Fibroblast of the conjunctiva (primary cell): ENCODE measurements around the gene TMEM132D.
"Not testable (repeated sequence)": the region's sequence is repeated elsewhere in the genome, so short reads cannot be mapped to it uniquely, and the experiment has no call there.

Experiments used
- DNase-seq: peaks from one replicate; pipeline ENCODE4 v3.0.0-alpha.2; 2010; ENCODE audit warnings: low read depth

The TMEM132D gene

DNA sequence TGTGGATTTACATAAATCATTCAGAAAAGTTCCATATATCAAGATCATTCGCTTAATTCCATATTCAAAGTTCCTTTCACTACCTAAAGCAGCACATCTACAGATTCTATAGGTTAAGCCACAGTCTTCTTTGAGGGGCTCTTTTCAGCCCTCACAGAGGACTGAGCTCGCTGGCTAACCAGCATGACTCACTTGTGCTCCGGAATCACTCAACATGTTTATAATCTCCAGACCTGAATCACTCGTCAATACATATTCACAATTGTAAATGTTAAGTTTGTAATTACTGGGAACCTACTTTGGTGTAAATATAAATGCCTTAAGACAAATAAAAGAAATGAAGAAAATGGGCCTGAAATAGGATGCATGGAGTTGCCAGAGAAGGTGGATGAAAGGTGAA lies 315.7 kb downstream of the TMEM132D start:
- DNase-seq, result no peak

DNA sequence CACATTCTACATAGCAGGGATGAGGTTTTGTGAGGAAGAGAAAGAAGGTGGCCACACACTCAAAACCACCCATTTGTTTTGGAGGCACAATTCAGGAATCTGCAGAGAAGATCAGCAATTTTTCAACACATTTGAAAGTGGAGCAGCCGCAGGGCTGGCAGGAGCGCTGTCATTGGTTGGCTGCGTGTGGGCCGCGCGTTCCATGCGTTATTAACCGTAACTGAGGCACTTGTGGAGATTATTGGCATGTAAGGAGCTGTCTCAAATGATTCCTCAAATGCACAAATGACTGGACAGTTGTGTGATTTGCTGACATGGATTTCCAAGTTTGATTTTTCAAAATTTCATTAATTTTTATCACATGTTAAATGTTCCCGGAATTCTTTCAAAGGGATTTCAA lies 318.5 kb downstream of the TMEM132D start:
- no peak for DNase-seq

DNA sequence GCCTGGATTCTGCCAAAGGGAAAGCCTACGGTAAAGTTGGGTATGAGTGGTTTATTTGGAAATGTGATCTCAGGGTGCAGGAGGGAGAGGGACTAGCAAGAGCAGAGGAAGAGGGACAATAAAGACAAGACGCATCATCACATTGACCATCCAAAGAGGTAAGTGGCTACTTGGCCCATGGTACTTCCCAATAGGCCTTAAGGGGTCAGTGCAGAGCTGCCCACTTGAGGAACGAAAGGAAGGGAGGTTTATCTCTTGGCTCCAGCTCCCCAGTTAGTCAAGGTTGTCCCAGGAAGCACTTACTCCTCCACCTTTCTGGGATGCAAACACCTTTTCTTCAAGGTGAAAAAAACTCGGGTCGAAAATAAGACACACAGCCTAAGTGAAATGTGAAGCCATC lies 323.9 kb downstream of the TMEM132D start:
- no peak for DNase-seq

DNA sequence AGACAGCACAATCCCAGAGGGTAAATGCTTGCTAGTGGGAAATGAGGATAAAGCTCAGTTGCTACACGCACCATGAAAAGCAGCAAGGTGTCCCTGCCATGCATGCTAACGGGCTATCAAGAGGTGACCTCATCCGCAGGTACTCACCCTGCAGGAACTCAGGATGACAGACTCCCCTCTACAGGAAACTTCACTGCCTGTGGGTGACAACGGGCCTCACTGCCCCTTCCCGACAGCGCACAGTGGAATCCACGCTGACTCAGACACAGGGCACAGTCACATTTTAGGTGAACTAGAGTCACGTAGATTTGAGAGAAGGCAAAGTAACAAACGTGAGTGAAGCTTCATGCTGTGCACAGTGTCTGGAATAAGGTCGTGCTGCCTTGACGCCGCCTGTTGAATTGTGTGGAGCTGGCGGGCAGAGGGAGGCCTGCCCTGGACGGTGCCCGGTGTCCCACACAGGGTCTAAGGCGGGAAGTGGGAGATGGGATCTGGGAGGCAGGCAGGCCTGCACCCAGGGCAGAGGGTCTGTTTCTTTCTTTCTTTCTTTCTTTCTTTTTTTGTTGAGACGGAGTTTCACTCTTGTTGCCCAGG lies 331.8 kb downstream of the TMEM132D start:
- DNase-seq, result no peak

GRCh38 chr12:129570796-129571400 lies 332.9 kb downstream of the TMEM132D start:
- DNase-seq, result no peak

DNA sequence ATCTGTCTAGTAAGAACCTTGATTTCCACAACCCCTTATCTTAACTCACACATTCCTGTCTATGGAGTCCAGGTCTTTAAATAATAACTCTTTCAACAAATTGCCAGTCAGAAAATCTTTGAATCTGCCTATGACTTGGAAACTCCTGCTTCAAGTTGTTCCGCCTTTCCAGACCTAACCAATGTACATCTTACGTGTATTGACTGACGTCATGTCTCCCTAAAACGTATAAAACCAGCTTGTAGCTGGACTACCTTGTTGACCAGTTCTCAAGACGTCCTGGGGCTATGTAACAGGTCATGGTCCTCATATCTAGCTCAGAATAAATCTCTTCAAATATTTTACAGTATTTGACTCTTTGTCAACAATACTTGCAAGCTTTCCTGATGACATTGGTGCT lies 337.0 kb downstream of the TMEM132D start:
- no peak for DNase-seq

- no peak for DNase-seq
Observed at GRCh38 chr12:129564768-129565167, 339.1 kb downstream of the TMEM132D start.

DNA sequence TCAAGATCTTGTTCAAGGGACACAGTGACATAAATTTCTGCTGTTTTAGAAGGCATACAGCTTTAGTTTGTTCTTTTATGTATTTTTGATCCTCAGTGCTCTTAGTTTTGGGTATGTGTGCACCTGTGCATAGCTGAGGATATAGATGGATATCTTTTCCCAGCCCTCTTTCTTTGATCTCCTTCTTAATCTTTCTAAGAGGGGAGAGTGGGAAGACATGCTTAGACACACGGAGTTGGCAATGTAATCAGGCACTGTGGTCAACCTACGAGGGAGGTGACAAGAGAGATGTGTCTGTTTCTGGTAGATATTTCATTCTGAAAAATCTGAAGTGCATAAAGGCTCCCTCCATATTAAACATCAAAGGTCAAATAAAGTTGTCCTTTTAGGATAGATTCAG lies 340.6 kb downstream of the TMEM132D start:
- DNase-seq, result no peak

DNA sequence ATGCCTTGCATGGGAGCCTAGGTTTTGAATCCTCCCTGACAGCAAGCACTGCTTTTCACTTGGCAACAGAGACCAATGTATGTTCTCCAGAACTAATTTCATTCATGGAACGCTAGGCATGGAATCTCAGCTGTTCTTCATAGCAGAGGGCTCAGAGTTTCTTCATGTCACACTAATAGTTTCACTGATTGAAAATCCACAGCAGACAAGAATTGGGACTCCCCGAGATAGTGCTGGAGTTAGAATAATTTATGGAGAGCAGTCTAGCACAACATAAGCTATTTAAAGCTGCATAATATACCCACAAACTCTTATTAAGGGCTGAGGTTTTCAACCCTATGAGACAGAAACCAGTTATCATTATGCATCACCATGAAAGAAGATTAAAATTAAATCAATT lies 342.5 kb downstream of the TMEM132D start:
- no peak for DNase-seq

GRCh38 chr12:129559776-129560175 lies 344.0 kb downstream of the TMEM132D start:
- no peak for DNase-seq

DNA sequence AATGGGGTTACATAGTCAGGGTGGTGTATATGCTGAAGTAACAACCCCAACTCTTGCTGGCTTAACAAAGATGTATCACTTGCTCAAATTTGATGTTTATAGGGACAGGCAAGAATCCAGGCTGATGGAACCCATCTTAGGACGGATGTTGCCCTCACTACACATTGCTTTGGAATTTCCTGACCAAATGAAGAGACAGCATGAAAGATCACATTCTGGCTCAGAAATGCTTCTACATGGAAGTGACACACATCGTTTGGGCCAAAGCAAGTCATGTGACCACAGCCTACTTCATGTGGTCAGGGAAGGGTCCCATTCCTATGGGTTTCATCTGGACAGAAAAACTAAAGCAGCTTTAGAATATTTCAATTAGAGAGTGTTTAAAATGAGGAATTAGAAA lies 345.8 kb downstream of the TMEM132D start:
- no peak for DNase-seq

GRCh38 chr12:129556082-129556481 lies 347.7 kb downstream of the TMEM132D start:
- no peak for DNase-seq

DNA sequence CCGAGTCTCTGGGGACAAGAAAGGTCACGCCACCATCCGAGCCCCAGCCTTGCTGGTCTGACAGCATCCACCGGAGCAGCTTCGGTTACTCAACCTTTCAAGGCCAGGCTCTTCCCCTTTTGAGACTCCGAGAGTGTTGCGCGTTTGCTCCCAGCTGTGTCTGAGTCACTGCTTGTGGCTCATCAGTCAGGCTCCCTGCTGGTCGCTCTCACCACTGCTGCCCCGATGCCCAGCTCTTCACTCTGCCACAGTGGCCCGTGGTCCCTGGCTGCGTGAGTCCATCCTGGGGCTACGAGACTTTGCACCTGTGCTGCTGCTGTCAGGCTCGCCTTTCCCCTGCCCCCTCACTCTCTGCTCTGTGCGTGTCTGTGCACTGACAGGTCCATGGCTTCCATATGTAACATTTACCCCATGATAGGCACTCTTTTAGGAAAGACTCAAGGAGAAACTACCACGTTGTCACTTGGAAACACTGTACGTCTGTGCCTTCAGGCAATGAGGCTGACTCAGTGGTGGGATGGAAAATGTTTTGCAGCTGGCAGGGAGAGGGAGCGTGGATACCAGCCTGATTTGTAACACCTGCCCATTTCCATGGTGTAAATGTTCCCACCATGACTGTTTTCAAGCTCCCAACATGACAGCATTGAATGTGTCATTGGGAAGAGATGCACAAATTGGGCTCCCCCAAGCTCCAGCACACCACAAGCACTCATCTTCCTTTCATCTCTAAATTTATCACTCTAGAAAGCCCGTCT lies 350.7 kb downstream of the TMEM132D start:
- DNase-seq, result no peak

GRCh38 chr12:129551441-129551840 lies 352.4 kb downstream of the TMEM132D start:
- DNase-seq, result no peak

- no peak for DNase-seq
Observed at GRCh38 chr12:129550353-129550752, 353.5 kb downstream of the TMEM132D start.

DNA sequence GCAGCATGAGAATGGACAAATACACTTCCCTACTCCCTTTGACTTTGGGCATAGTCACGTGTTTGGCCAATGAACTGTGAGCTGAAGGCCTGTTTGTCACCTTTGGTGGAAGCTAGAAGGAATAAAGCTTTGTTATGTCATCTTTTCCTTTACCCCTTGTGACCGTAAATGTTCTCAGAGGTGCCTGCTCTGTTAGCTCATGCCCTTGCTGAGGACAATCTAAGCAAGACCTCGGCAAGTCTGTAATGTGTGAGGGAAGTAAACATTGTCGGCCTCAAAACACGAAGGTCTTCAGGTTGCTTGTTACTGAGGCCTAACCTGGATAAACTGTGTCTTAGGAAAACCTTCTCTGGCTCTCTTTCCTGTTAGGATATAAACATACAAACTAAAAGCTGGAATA lies 354.2 kb downstream of the TMEM132D start:
- no peak for DNase-seq

- DNase-seq, result not testable (repeated sequence)
Observed at GRCh38 chr12:129549020-129549419, 354.8 kb downstream of the TMEM132D start.

- no peak for DNase-seq
Observed at GRCh38 chr12:129544716-129545115, 359.1 kb downstream of the TMEM132D start.

- DNase-seq, result no peak
Observed at GRCh38 chr12:129540954-129541353, 362.9 kb downstream of the TMEM132D start.

DNA sequence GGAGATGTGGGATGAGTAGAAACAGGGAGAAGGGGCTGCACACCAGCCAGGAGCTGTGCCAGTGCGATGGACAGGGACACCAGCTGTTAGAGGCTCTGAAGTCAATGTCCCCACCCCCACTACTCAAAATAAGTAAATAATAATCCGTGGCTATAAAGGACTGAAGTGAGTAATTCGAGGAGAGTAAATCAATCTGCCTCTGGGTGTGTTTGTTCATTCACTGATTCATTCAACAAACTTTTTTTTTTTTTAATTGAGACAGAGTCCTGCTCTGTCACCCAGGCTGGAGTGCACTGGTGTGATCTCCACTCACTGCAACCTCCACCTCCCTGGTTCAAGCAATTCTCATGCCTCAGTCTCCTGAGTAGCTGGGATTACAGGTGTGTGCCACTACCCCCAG lies 363.6 kb downstream of the TMEM132D start:
- DNase-seq, result no peak

DNA sequence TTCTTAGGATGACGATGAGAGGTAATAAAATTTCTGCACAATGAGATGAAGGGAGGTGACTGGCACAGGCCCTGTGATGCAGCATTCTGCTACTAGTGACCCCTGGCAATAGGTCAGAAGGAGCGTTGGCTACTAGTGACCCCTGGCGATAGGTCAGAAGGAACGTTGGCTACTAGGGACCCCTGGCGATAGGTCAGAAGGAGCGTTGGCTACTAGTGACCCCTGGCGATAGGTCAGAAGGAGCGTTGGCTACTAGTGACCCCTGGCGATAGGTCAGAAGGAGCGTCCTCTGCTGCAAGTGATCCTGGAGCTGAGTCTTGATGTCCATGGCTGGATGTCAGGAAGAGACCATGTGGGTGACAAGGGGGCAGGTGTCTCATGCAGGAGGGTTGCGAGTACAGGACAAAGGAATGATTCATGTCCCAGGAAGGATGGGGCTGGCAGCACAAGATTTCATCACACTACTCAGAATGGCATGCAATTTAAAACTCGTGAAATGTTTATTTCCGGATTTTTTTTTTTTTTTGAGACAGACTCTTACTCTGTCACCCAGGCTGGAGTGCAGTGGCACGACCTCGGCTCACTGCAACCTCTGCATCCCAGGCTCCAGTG lies 365.0 kb downstream of the TMEM132D start:
- not testable (repeated sequence) for DNase-seq

DNA sequence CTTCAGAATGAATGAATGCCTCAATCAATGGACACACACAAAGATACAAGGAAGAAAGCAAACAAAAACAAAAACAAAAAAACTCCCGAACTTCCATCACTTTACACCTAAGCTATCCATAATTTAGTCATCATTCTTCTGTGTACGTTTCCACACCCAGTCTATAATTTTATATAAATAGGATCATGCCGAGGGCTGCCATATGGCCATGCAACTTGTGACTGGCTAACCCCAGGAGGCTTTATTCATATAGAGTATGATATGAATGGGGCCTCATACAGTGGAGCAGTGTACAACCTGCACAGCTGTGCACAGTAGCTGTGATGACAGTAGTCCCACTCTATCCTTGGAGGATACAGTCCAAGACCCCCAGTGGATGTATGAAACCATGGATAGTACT lies 365.7 kb downstream of the TMEM132D start:
- DNase-seq, result no peak
